ENCODE data around the gene TSEN15. TPM values are rescaled to one million over a fixed set of nuclear protein-coding genes. Genes with fewer than 3 reads are reported as not detected.

Gene TSEN15
- total and polyA plus RNA-seq, 2 of the 8 experiments (the other 6 are each of a cell fraction or from before 2014, with no cell fraction given), result 23.4 to 31.4 TPM

DNA sequence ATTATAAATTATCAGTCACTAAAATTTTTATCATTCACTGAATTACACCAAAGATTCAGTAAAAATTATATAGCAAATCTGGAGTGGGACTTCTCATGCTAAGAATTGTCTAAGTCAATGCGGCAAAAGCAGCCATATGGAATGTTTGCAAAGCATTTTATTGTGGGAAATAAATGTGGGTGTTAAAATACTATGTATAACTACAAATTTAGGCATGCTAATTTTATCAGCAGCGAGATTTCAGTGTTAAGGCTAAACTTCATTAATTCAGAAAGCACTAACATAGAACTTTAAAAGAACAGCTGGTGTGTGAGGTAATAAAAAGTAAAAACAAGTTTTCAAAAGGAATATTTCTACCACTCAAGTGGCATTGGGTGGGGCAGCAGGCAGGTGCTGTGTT is 35.4 kb upstream of the TSEN15 start:
- Histone ChIP-seq H3K56ac (replicated peaks; ENCODE audit: insufficient read length, low read depth, low read length) (no peak overlapping the region), H2AK5ac (ENCODE audit: low read depth, low read length) (no peak overlapping the region), H3K9me3 (ENCODE audit: insufficient read depth in 2 of 2, low read depth in 1 of 2, low read length in 1 of 2) (no peaks in the 10 kb centered on the region; a peak in 1 of 4 replicates), H3K4ac (replicated peaks; ENCODE audit: insufficient read length, low read depth, low read length) (no peak overlapping the region), H2BK20ac (ENCODE audit: low read length) (no peak overlapping the region), H4K8ac (ENCODE audit: extremely low read depth, insufficient read depth, low read length) (no peak overlapping the region), H2AFZ (ENCODE audit: low read length) (no peak overlapping the region), H2BK15ac (ENCODE audit: low read length) (no peak overlapping the region), H4K5ac (ENCODE audit: insufficient read length, low read depth, low read length) (no peak overlapping the region), H3K23me2 (ENCODE audit: low read depth, low read length) (no peaks in the 10 kb centered on the region), H4K20me1 (replicated peaks in 1 of 2; ENCODE audit: control insufficient read depth in 1 of 2, insufficient read depth in 2 of 2, low read length in 2 of 2) (no peaks in the 10 kb centered on the region), H3K4me2 (ENCODE audit: insufficient read depth in 1 of 2, low read depth in 2 of 2, low read length in 2 of 2) (no peak overlapping the region), H3K23ac (ENCODE audit: insufficient read length) (no peak overlapping the region), H3K79me1 (ENCODE audit: low read depth, low read length) (no peaks in the 10 kb centered on the region), H2BK120ac (replicated peaks; ENCODE audit: low read depth, low read length) (no peak overlapping the region), H3K27ac (ENCODE audit: low read depth, low read length) (no peak overlapping the region), H2BK12ac (ENCODE audit: low read depth, low read length) (no peak overlapping the region), H3K27me3 (replicated peaks in 1 of 4; ENCODE audit: control insufficient read depth in 3 of 4, extremely low read depth in 1 of 4, insufficient read depth in 3 of 4, low read length in 3 of 4) (no peaks in the 10 kb centered on the region), H3K18ac (ENCODE audit: extremely low read depth, low read length) (no peak overlapping the region), H4K91ac (replicated peaks; ENCODE audit: insufficient read length, low read length) (no peak overlapping the region), H3K14ac (ENCODE audit: insufficient read length) (no peak overlapping the region), H3K36me3 (ENCODE audit: control insufficient read depth in 2 of 4, insufficient read depth in 4 of 4, low read length in 3 of 4) (peaks cover 0 to 4% (median 0%) of the 10 kb centered on the region in 4 experiments; a peak in 1 of 8 replicates), H3K4me3 (ENCODE audit: extremely low read depth in 1 of 4, insufficient read depth in 2 of 4, low read depth in 3 of 4, low read length in 4 of 4) (no peak overlapping the region), H3K4me1 (replicated peaks in 1 of 4; ENCODE audit: control insufficient read depth in 3 of 4, insufficient read depth in 4 of 4, low read length in 3 of 4) (peaks cover 0 to 5% (median 2%) of the 10 kb centered on the region in 4 experiments; a peak in 2 of 7 replicates), H2BK5ac (ENCODE audit: low read depth, low read length) (no peak overlapping the region), H3K9ac (replicated peaks in 1 of 4; ENCODE audit: extremely low read depth in 1 of 4, low read depth in 3 of 4, low read length in 3 of 4) (no peak overlapping the region), H3K79me2 (ENCODE audit: control insufficient read depth in 1 of 2, insufficient read depth in 2 of 2, low read length in 2 of 2) (no peaks in the 10 kb centered on the region)
- CTCF ChIA-PET (ENCODE audit: partially characterized antibody), result interaction anchor here (0.5 to 0.6 kb wide), 2 partner anchors 66 to 243 kb away, joined by 3 read pairs; no protein-coding TSS in a partner anchor
- DNase-seq (ENCODE audit: low read depth in 1 of 2, low spot score in 2 of 2) (no peak), FAIRE-seq (no peak)
- WGBS, 2 experiments (ENCODE audit: extremely low coverage in 1 of 2, insufficient coverage in 1 of 2, insufficient read length in 1 of 2, insufficient replicate concordance in 2 of 2, low coverage in 1 of 2, low lambda C conversion rate in 2 of 2, missing lambda C conversion rate in 1 of 2), result 91% methylated on average over 2 of the region's 2 CpGs; no CpG with 5 or more reads in 1 of the 2 experiments
- POLR2A ChIA-PET (ENCODE audit: partially characterized antibody), result no interaction called here
- TF ChIP-seq KDM4A (IDR thresholded peaks at IDR 0.05; ENCODE audit: low read depth, low read length, severe bottlenecking), result no peak
- TF ChIP-seq, protein P1, sequence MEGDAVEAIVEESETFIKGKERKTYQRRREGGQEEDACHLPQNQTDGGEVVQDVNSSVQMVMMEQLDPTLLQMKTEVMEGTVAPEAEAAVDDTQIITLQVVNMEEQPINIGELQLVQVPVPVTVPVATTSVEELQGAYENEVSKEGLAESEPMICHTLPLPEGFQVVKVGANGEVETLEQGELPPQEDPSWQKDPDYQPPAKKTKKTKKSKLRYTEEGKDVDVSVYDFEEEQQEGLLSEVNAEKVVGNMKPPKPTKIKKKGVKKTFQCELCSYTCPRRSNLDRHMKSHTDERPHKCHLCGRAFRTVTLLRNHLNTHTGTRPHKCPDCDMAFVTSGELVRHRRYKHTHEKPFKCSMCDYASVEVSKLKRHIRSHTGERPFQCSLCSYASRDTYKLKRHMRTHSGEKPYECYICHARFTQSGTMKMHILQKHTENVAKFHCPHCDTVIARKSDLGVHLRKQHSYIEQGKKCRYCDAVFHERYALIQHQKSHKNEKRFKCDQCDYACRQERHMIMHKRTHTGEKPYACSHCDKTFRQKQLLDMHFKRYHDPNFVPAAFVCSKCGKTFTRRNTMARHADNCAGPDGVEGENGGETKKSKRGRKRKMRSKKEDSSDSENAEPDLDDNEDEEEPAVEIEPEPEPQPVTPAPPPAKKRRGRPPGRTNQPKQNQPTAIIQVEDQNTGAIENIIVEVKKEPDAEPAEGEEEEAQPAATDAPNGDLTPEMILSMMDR (IDR thresholded peaks at IDR 0.05; ENCODE audit: control extremely low read depth in 1 of 3, insufficient read depth in 1 of 3, low read depth in 1 of 3, low read length in 3 of 3), result no peak
- no peak for TF ChIP-seq RBBP5 (IDR thresholded peaks at IDR 0.05; ENCODE audit: borderline replicate concordance, low read depth, low read length)

Measured in H1 (cell line).